ENCODE results near the gene HAPLN2. TPM values are rescaled to one million over a fixed set of nuclear protein-coding genes. Genes with fewer than 3 reads are reported as not detected.

Gene HAPLN2
- total RNA-seq = 1.9 TPM in 1 of 2 replicates, not detected in the other

DNA sequence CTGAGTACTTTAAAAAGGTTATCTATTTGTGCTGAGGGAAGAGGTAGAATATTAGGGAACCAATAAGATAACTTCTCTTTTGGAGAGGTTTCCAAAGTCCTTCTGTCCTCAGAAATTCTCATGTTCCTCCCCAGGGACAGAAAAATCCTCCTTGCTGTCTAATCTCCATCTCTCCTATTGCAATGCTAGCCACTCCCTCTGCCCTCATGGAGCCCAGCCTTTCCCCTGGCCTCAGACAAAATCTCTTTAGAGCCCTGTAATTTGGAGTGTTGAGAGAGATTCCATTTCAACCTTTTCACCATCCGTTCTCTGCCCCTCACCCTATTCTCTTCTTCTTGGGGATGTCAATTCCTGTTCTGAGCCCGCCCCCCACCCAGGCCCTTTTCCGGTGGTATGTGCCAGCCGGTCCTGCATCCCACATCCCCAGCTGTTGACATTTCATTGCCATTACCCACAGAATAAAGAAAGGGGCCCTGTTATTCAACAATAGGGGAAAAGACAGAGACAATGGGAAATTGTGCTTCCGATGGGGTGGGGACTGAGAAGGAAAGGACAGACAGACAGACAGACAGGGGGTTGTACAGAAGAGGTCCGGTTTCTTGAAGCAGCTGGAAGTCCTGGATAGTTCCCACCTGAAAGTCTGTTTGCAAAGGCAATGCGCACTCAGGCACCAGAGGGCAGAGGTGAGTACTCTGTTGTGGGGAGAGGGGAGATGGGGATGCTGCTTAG lies at the start of gene HAPLN2:
Gene HAPLN2, plus strand, starts transcription at position 563 of the 729 bp plus-strand sequence. CDS start 4,076 bp downstream, outside the sequence.

GRCh38 chr1:156571919-156572662 lies 47.1 kb upstream of the HAPLN2 start, which contains the start of gene IQGAP3:
Gene IQGAP3 (minus strand): TSS chr1:156572565. CDS start chr1:156572529, 36 bp downstream.

GRCh38 chr1:156579472-156579871 lies 39.7 kb upstream of the HAPLN2 start, which contains the start of gene TTC24:
Gene TTC24 (plus strand): TSS chr1:156579723. CDS start chr1:156581365, 1,642 bp downstream.

DNA sequence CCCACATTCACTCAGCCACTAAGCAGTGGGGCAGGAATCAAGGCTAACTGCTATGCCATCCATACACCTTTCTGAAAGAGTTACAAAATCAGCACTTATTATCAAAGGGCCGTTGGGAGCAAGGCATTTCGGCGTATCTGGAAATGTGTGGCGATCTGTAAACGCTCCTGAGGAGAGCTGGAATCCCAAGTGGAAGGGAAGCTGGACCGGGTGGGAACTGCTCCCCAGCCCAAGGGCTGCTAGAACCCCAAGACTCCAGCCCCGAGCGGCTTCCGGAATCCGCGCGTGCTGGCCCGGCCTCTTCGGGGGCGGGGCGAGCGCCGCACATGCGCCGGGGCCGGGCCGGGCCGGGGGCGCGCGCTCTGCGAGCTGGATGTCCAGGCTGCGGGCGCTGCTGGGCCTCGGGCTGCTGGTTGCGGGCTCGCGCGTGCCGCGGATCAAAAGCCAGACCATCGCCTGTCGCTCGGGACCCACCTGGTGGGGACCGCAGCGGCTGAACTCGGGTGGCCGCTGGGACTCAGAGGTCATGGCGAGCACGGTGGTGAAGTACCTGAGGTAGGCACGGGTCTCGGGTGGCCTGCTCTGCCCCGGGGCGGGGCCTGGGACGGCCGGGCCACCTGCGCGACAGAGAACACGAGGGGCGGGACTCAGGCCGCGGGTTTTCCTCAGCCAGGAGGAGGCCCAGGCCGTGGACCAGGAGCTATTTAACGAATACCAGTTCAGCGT lies 27.6 kb upstream of the HAPLN2 start, which contains the start of gene NAXE:
Gene NAXE, plus strand, starts transcription at position 345 of the 726 bp plus-strand sequence. Its CDS starts 29 bp downstream, at position 374.

GRCh38 chr1:156601122-156601830 lies 17.9 kb upstream of the HAPLN2 start, which contains the start of gene GPATCH4:
Gene GPATCH4 (minus strand): TSS chr1:156601479.

DNA sequence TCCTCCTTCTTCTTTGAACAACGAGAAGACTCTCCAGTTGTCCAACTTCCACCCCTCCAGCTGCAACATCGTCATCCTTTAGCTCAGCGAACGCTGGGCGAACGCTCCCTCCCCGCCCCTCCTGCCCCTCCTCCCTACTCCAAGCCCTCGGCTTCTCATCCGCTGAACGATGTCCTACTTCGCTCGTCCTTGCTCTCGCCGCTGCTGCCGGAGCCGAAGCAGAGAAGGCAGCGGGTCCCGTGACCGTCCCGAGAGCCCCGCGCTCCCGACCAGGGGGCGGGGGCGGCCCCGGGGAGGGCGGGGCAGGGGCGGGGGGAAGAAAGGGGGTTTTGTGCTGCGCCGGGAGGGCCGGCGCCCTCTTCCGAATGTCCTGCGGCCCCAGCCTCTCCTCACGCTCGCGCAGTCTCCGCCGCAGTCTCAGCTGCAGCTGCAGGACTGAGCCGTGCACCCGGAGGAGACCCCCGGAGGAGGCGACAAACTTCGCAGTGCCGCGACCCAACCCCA lies 22.6 kb downstream of the HAPLN2 start, which contains the start of gene BCAN:
Gene BCAN, plus strand, starts transcription at position 357 of the 504 bp plus-strand sequence. CDS start 3,938 bp downstream, outside the sequence.

Other genes with a start within 250 kb of the HAPLN2 start
- 16.9 and 40.0 TPM in 2 replicates for gene MEF2D, start 118.6 kb upstream of the HAPLN2 start, total RNA-seq
- 4.2 and 22.8 TPM in 2 replicates for gene IQGAP3, start 46.9 kb upstream of the HAPLN2 start, total RNA-seq
- gene TTC24, start 39.7 kb upstream of the HAPLN2 start, total RNA-seq = not detected in 2 replicates
- gene NAXE, start 27.6 kb upstream of the HAPLN2 start, total RNA-seq = 70.1 and 93.0 TPM in 2 replicates
- gene GPATCH4, start 17.9 kb upstream of the HAPLN2 start, total RNA-seq = 4.0 and 11.4 TPM in 2 replicates
- not detected in 2 replicates for gene BCAN, start 22.7 kb downstream of the HAPLN2 start, total RNA-seq
- gene NES, start 58.0 kb downstream of the HAPLN2 start, total RNA-seq = 34.3 and 110 TPM in 2 replicates
- 38.1 and 68.6 TPM in 2 replicates for gene CRABP2, start 86.2 kb downstream of the HAPLN2 start, total RNA-seq
- gene METTL25B, start 109.1 kb downstream of the HAPLN2 start, total RNA-seq = 11.1 and 19.9 TPM in 2 replicates
- 17.2 and 18.0 TPM in 2 replicates for gene ISG20L2, start 109.4 kb downstream of the HAPLN2 start, total RNA-seq
- 52.1 and 67.7 TPM in 2 replicates for gene MRPL24, start 121.7 kb downstream of the HAPLN2 start, total RNA-seq
- gene HDGF, start 132.3 kb downstream of the HAPLN2 start, total RNA-seq = 186 and 249 TPM in 2 replicates
- 35.8 and 59.0 TPM in 2 replicates for gene PRCC, start 148.1 kb downstream of the HAPLN2 start, total RNA-seq
- gene SH2D2A, start 197.4 kb downstream of the HAPLN2 start, total RNA-seq = 0.32 and 2.1 TPM in 2 replicates
- not detected in 2 replicates for gene INSRR, start 239.7 kb downstream of the HAPLN2 start, total RNA-seq
- under 0.01 and 0.56 TPM in 2 replicates for gene NTRK1, start 241.4 kb downstream of the HAPLN2 start, total RNA-seq